Vagina (tissue), 2 donors: Measurements from ENCODE around the gene SFXN3. TPM values are rescaled to one million over a fixed set of nuclear protein-coding genes. Genes with fewer than 3 reads are reported as not detected.

ENCODE experiments used
- DNase-seq, 2 donors: peaks; one replicate each; pipeline ENCODE4 v3.0.0-alpha.2; 2017; ENCODE audit errors: extremely low spot score in 2 of 2
- H3K27ac ChIP-seq: fragments of 200-600 bp; sonication (generic); one replicate; pipeline ENCODE4 v1.5.1; 2019
- H3K27me3 ChIP-seq: fragments of 200-600 bp; sonication (generic); one replicate; pipeline ENCODE4 v1.5.1; 2019
- H3K36me3 ChIP-seq, 2 donors: fragments of 200-600 bp; sonication (generic); one replicate each; pipeline ENCODE4 v1.5.1; 2017 to 2019
- H3K4me1 ChIP-seq: fragments of 200-600 bp; sonication (generic); one replicate; pipeline ENCODE4 v1.5.1; 2019
- H3K4me3 ChIP-seq, 2 donors: fragments of 200-600 bp; sonication (generic); 1 replicate in 1 of 2; 2 replicates in 1 of 2; pipeline ENCODE4 v1.5.1; 2016 to 2019
- H3K9me3 ChIP-seq: fragments of 200-600 bp; sonication (generic); one replicate; pipeline ENCODE4 v1.5.1; 2019
- POLR2A ChIP-seq, 2 donors: fragments of 450-650 bp; IDR thresholded peaks; one replicate each; pipeline ENCODE4 v1.6.1; 2017; ENCODE audit warnings: antibody characterized with exemption in 2 of 2, mild to moderate bottlenecking in 2 of 2, moderate library complexity in 2 of 2
- POLR2AphosphoS5 ChIP-seq, 2 donors: sonication (generic); formaldehyde crosslinking; IDR thresholded peaks; one replicate each; pipeline ENCODE4 v1.9.0; 2017; ENCODE audit warnings: antibody characterized with exemption in 2 of 2, mild to moderate bottlenecking in 2 of 2, low read depth in 1 of 2; ENCODE audit not compliant: insufficient read depth in 1 of 2
- intact Hi-C: fragments of 100-400 bp; cut with DNase I; formaldehyde crosslinking; loops from one replicate; pipeline ENCODE4 v1.15.1; 2023
- total RNA-seq: library from RNA; depleted of rRNA; stranded (reverse); fragments of >200 nt; gene quantifications from one replicate; pipeline ENCODE4 v1.2.3, GENCODE V29; 2016
- TF ChIP-seq, protein P1 (sequence below), 3 experiments: fragments of 450-650 bp in 2 of 3; fragments of 200-600 bp in 1 of 3; sonication (generic) in 1 of 3; IDR thresholded peaks; one replicate each; pipeline ENCODE4 v1.5.1; 2017 to 2019; ENCODE audit warnings: antibody characterized with exemption in 3 of 3, mild to moderate bottlenecking in 2 of 3, moderate library complexity in 2 of 3

SFXN3 gene
- total RNA-seq, 1 donor from 2014 or later = 95.0 TPM

DNA sequence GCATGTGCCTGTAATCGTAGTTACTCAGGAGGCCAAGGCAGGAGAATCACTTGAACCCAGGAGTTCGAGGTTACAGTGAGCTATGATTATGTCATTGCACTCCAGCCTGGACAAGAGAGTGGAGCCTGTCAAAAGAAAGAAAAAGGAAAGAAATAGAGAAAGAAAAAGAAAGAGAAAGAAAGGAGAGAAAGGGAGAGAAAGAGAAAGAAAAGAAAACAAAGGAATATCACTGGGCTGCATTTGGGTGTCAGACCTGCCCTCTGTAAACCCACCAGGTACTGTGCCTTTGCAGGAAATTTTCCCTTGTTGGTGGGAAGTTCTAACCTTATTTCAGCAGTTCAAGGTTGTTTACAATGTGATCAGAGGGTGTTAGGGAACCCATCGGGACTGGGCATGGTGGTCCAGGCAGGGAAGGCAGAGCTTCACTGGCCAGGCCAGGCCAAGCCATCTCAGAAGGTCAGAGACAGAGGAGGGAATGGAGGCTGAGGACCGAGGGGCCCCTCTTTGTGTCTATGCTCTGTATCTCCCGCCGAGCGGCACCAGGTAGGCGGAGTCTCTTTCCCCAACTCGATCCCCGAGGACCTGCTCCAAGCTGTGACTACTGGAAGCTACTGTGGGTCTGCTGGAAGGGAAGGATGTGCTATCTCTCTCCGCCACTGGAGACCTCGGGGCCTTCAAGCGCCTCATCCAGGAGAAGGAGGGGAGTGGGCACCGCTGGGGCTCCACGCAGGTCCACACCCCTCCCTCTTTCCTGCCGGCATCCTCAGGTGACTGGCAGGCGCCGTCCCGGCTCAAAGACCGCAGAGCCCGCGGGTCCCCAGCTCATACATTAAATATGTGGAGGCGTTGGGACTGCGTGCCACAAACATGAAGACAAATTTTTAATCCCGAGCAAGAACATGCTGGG is 15.6 kb downstream of the SFXN3 start:
- no peak for DNase-seq
- Histone ChIP-seq H3K4me3 (no peak overlapping the region), H3K27me3 (peaks cover 8% of the 10 kb centered on the region), H3K9me3 (no peaks in the 10 kb centered on the region), H3K4me1 (peaks cover 34% of the 10 kb centered on the region), H3K36me3 (no peaks in the 10 kb centered on the region), H3K27ac (no peak overlapping the region)
- TF ChIP-seq, protein P1, sequence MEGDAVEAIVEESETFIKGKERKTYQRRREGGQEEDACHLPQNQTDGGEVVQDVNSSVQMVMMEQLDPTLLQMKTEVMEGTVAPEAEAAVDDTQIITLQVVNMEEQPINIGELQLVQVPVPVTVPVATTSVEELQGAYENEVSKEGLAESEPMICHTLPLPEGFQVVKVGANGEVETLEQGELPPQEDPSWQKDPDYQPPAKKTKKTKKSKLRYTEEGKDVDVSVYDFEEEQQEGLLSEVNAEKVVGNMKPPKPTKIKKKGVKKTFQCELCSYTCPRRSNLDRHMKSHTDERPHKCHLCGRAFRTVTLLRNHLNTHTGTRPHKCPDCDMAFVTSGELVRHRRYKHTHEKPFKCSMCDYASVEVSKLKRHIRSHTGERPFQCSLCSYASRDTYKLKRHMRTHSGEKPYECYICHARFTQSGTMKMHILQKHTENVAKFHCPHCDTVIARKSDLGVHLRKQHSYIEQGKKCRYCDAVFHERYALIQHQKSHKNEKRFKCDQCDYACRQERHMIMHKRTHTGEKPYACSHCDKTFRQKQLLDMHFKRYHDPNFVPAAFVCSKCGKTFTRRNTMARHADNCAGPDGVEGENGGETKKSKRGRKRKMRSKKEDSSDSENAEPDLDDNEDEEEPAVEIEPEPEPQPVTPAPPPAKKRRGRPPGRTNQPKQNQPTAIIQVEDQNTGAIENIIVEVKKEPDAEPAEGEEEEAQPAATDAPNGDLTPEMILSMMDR (IDR thresholded peaks at IDR 0.05) = no peak
- TF ChIP-seq POLR2A (IDR thresholded peaks at IDR 0.05) (no peak), POLR2AphosphoS5 (IDR thresholded peaks at IDR 0.05; ENCODE audit: insufficient read depth in 1 of 2, low read depth in 1 of 2) (no peak)
- intact Hi-C loops = no loop called here

DNA sequence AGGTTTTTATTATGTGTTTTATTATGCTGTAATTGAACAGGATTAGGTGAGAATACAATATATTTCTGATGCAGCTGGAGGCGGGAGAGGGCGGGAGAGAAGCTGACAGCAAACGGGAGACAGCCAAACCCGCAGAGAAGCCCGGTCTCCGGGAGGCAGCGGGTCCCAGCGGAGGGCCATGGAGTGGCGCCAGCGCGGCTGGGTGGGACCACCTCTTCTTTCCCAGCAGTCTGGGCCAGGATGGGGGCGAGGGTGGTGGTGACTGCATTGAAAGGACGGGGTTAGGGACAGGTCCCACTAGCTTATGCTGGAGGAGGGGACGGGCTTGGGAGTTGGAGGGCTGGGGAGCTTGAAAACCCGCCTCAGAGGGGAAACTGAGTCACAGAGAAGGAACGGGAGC is 16.2 kb downstream of the SFXN3 start:
- peaks cover 31% of the 10 kb centered on the region for H3K4me1 ChIP-seq
- no peaks in the 10 kb centered on the region for H3K9me3 ChIP-seq
- DNase-seq = no peak
- intact Hi-C loops = no loop called here
- peaks cover 8% of the 10 kb centered on the region for H3K27me3 ChIP-seq
- H3K27ac ChIP-seq = no peak overlapping the region
- no peaks in the 10 kb centered on the region for H3K36me3 ChIP-seq
- no peak overlapping the region for H3K4me3 ChIP-seq
- TF ChIP-seq POLR2AphosphoS5 (IDR thresholded peaks at IDR 0.05; ENCODE audit: insufficient read depth in 1 of 2, low read depth in 1 of 2) (no peak), POLR2A (IDR thresholded peaks at IDR 0.05) (no peak)
- TF ChIP-seq, protein P1 (IDR thresholded peaks at IDR 0.05) = no peak

DNA sequence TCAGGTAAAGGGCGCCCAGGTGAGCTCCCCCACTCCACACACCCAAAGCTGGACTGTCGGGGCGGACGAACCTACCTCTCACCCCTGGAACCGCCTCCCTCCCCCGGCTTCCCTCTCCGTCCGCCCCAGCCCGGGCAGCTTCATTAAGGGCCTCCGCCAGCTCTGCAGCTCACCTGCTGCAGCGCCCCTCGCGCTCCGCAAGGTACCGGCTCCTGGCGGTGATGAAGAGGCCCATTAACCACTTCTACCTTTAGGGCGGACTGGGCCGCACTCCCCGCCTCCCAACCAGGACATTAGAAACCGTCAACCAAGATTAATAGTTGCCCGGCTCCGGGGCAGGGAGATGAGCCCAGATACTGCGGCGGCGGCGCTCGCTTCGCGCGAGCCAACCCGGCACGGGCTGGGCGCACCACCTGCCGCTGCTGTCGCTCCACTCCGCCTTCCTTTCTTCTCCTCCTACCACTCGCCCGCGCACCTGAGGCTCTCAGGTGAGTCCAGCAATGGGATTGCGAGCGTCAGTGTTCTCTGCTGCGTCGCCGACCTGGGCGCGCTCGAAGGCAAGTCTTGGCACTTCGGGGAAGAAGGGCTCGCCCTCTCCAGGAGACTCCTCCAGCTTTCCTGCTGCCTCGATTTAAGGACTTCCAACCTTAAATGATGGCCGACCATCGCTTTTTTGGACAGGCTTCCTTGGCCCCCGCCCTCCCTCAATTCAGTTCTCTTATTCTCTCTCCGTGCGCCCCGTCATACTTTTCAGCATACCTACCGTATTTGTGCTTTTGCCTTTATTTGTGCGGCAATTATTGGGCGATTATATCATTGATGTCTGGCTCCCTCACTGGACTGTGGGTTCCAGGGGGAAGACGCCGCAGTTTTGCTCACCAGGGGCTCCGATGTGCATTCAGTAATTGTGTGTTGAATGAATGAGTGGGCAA is 17.2 kb downstream of the SFXN3 start:
- peaks cover 8% of the 10 kb centered on the region for H3K27me3 ChIP-seq
- no peaks in the 10 kb centered on the region for H3K9me3 ChIP-seq
- TF ChIP-seq POLR2A (IDR thresholded peaks at IDR 0.05) = no peak
- TF ChIP-seq, protein P1 (IDR thresholded peaks at IDR 0.05) = no peak
- no peaks in the 10 kb centered on the region for H3K36me3 ChIP-seq
- DNase-seq = no peak
- H3K4me3 ChIP-seq = no peak overlapping the region
- intact Hi-C loops = no loop called here
- no peak overlapping the region for H3K27ac ChIP-seq
- peaks cover 27% of the 10 kb centered on the region for H3K4me1 ChIP-seq

DNA sequence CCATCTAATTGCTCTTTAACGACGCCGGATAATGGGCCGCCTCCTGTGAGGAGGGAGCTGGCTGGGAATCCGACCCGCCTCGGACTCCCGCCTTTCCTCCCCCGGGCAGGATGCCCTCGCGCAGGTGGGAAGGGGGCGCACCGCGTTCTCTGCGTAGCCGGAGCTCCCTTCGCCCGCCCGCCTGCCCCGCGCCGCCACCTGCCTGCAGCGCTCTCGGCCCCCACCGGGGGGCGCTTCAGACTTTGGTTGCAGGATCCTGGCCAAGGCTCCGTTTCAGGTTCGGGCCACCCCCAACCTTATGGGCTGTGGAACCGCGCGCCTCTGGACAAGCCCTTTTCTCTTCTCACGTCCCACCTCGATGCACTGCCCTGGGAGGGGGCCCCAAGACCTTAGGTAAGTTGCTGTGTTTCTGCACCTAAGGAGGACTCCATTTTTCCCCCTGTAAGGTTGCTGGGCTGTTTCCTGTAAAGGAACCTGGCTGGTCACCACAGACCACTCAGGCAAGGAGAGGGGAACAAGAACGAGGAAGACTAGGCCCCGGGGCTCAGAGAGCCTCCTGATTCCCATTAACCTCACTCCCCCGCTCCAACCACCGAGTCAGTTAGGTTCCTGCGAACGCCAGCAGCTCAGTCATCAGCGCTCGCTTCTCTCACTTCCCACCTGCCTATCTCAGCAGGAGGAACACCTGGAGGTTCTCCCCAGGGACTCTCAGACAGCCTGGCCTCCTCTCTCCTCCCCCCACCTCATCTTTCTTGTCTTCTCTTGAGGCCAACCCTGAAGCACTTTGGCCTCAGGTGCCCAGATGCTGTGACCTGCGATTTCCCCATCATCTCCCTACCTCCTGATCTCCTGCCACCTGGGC is 19.4 kb downstream of the SFXN3 start:
- H3K9me3 ChIP-seq = no peaks in the 10 kb centered on the region
- H3K4me1 ChIP-seq = peaks cover 20% of the 10 kb centered on the region
- TF ChIP-seq POLR2AphosphoS5 (IDR thresholded peaks at IDR 0.05; ENCODE audit: insufficient read depth in 1 of 2, low read depth in 1 of 2) (no peak), POLR2A (IDR thresholded peaks at IDR 0.05) (no peak)
- TF ChIP-seq, protein P1 (IDR thresholded peaks at IDR 0.05) = peak; percentile 34 to 54 (median 53)
- DNase-seq = no peak
- H3K27me3 ChIP-seq = peaks cover 8% of the 10 kb centered on the region
- H3K4me3 ChIP-seq = peak overlapping the region in 1 of 2 donors; percentile 7
- no peak overlapping the region for H3K27ac ChIP-seq
- intact Hi-C loops = no loop called here
- no peaks in the 10 kb centered on the region for H3K36me3 ChIP-seq
